Measurements from ENCODE around the gene ZNF366. TPM values are rescaled to one million over a fixed set of nuclear protein-coding genes. Genes with fewer than 3 reads are reported as not detected.

The ZNF366 gene
- total RNA-seq, 4 donors from 2014 or later: 0.70 to 2.5 (median 1.3) TPM

GRCh38 chr5:72482046-72482445 lies 25.2 kb downstream of the ZNF366 start:
- no peak for TF ChIP-seq POLR2A (IDR thresholded peaks at IDR 0.05)
- TF ChIP-seq, protein P1, sequence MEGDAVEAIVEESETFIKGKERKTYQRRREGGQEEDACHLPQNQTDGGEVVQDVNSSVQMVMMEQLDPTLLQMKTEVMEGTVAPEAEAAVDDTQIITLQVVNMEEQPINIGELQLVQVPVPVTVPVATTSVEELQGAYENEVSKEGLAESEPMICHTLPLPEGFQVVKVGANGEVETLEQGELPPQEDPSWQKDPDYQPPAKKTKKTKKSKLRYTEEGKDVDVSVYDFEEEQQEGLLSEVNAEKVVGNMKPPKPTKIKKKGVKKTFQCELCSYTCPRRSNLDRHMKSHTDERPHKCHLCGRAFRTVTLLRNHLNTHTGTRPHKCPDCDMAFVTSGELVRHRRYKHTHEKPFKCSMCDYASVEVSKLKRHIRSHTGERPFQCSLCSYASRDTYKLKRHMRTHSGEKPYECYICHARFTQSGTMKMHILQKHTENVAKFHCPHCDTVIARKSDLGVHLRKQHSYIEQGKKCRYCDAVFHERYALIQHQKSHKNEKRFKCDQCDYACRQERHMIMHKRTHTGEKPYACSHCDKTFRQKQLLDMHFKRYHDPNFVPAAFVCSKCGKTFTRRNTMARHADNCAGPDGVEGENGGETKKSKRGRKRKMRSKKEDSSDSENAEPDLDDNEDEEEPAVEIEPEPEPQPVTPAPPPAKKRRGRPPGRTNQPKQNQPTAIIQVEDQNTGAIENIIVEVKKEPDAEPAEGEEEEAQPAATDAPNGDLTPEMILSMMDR (IDR thresholded peaks at IDR 0.05): no peak
- no peak overlapping the region for H3K27ac ChIP-seq
- DNase-seq: no peak
- H3K4me1 ChIP-seq: no peaks in the 10 kb centered on the region
- no peak overlapping the region for H3K4me3 ChIP-seq
- H3K36me3 ChIP-seq: no peaks in the 10 kb centered on the region
- no peaks in the 10 kb centered on the region for H3K9me3 ChIP-seq
- no peaks in the 10 kb centered on the region for H3K27me3 ChIP-seq

- no peaks in the 10 kb centered on the region for H3K4me1 ChIP-seq
- no peak overlapping the region for H3K27ac ChIP-seq
- no peak for TF ChIP-seq POLR2A (IDR thresholded peaks at IDR 0.05)
- TF ChIP-seq, protein P1 (IDR thresholded peaks at IDR 0.05): no peak
- H3K9me3 ChIP-seq: no peaks in the 10 kb centered on the region
- H3K4me3 ChIP-seq: no peak overlapping the region
- no peak for DNase-seq
- H3K36me3 ChIP-seq: no peaks in the 10 kb centered on the region
- no peaks in the 10 kb centered on the region for H3K27me3 ChIP-seq
These were observed 26.4 kb downstream of the ZNF366 start for GRCh38 chr5:72480841-72481240.

DNA sequence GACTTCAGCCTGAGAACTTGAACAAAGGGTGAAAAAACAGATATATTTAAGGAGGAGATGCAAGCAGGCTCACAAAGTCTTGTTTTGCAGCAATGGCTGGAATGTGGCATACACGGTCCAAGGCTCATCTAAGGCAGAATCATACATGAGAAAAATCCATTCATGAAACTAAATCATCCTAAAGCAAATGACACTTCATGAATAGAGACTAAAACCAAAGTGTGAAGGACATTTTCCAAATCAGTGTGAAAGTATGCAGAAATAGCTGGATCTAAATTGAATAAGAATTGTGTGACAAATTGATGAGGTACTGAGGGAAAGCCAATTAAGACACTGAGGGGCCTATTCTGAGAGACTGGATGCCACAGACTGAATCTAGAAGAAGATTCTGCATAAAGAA lies 27.3 kb downstream of the ZNF366 start:
- H3K9me3 ChIP-seq: no peaks in the 10 kb centered on the region
- H3K27ac ChIP-seq: no peak overlapping the region
- DNase-seq: no peak
- no peak overlapping the region for H3K4me3 ChIP-seq
- no peak for TF ChIP-seq POLR2A (IDR thresholded peaks at IDR 0.05)
- TF ChIP-seq, protein P1 (IDR thresholded peaks at IDR 0.05): no peak
- no peaks in the 10 kb centered on the region for H3K27me3 ChIP-seq
- H3K36me3 ChIP-seq: no peaks in the 10 kb centered on the region
- H3K4me1 ChIP-seq: no peaks in the 10 kb centered on the region

DNA sequence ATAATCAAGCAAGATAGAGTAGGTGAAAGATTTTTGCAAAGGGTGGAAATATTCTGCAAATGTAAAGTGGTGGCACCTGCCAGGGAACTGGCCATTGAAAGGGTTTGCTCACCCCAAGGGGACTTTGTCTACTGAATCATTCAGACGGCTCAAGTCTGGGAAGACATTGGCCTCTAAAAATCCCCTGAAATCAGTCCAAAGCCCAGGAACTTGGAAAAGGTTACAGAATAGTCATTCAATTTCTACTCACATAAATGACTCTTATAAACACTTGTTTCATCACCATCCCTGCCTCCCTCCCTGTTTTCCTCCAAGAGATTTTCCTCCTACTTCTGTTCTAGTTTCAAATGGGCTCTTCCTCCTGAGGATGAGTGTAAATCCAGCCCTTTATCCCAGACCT lies 28.5 kb downstream of the ZNF366 start:
- Histone ChIP-seq H3K9me3 (no peaks in the 10 kb centered on the region), H3K27ac (no peak overlapping the region), H3K36me3 (no peaks in the 10 kb centered on the region), H3K4me3 (no peak overlapping the region), H3K4me1 (no peaks in the 10 kb centered on the region), H3K27me3 (no peaks in the 10 kb centered on the region)
- no peak for TF ChIP-seq POLR2A (IDR thresholded peaks at IDR 0.05)
- TF ChIP-seq, protein P1 (IDR thresholded peaks at IDR 0.05): no peak
- DNase-seq: no peak

- Histone ChIP-seq H3K4me1 (no peaks in the 10 kb centered on the region), H3K9me3 (no peaks in the 10 kb centered on the region), H3K36me3 (no peaks in the 10 kb centered on the region), H3K4me3 (no peak overlapping the region), H3K27ac (no peak overlapping the region), H3K27me3 (no peaks in the 10 kb centered on the region)
- DNase-seq: no peak
- no peak for TF ChIP-seq POLR2A (IDR thresholded peaks at IDR 0.05)
These were observed 28.9 kb downstream of the ZNF366 start for GRCh38 chr5:72478276-72478675.

- H3K27ac ChIP-seq: no peak overlapping the region
- no peaks in the 10 kb centered on the region for H3K4me1 ChIP-seq
- no peaks in the 10 kb centered on the region for H3K36me3 ChIP-seq
- H3K4me3 ChIP-seq: no peak overlapping the region
- no peaks in the 10 kb centered on the region for H3K9me3 ChIP-seq
- no peaks in the 10 kb centered on the region for H3K27me3 ChIP-seq
- no peak for TF ChIP-seq POLR2A (IDR thresholded peaks at IDR 0.05)
- TF ChIP-seq, protein P1 (IDR thresholded peaks at IDR 0.05): no peak
- no peak for DNase-seq
These were observed 29.6 kb downstream of the ZNF366 start for GRCh38 chr5:72477644-72478043.
